GM21529 (cell line): ENCODE results near the gene RNF40.

ENCODE experiments used
- ATAC-seq: cut with Tn5 transposase; IDR thresholded peaks from one replicate; pipeline ENCODE4 v1.9.1; 2021; ENCODE audit not compliant: unreplicated experiment

The RNF40 gene

GRCh38 chr16:30740364-30741251 is 21.5 kb upstream of the RNF40 start:
- no peak for ATAC-seq

DNA sequence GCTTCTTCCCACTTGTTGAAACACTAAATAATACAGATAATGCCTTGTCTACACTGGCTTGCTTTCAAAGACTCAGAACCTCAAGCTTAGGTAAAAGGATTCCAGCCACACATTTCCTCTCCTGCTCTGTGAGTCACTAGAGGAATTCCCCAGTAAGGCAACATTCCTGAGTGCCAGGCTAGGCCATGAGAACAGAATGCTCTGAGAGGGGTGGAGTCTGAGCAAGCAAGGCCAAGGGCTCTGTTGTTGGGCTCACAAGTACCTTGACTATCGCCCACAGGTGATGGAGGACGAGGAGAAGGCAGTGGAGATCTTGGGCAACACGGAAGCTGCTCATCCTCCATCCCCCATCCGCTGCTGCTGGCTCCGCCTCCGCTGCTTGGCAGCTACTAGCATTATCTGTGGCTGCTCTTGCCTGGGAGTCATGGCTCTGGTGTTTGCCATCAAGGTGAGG is 20.6 kb upstream of the RNF40 start:
- ATAC-seq: no peak

DNA sequence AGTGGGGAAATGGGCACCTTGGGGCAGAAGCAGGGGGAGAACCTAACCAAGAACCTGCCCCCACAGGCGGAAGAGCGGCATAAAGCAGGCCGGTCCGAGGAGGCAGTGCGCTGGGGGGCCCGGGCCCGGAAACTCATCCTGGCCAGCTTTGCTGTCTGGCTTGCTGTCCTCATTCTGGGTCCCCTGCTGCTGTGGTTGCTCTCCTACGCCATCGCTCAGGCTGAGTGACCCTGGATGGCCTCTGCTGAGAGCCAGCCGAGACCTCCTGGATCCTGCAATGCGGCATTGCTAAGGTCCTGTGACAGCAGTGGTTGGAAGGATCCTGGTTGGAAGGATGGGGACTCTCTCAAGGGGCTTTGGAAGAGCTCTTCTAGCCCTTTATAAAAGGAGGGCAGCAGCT is 18.4 kb upstream of the RNF40 start:
- ATAC-seq: no peak

- ATAC-seq: no peak
Observed at GRCh38 chr16:30744183-30744582, 17.9 kb upstream of the RNF40 start.

DNA sequence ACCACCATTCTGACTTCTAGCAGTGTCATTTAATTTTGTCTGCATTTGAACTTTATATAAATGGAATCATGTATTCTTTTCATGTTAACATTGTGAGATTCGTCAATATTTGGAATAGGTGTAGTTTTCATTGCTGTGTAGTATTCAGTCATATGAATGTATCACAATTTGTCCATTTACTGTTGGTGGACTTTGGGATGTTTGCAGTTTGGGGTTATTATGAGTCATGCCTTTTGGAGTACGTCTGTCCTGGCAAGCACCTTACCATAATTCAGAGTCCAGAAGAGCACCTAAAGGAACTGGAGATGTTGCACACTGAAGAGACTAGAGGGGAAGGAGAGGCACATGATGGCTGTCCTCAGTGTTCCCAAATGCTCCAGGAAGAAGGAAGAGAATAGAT is 17.0 kb upstream of the RNF40 start:
- no peak for ATAC-seq

DNA sequence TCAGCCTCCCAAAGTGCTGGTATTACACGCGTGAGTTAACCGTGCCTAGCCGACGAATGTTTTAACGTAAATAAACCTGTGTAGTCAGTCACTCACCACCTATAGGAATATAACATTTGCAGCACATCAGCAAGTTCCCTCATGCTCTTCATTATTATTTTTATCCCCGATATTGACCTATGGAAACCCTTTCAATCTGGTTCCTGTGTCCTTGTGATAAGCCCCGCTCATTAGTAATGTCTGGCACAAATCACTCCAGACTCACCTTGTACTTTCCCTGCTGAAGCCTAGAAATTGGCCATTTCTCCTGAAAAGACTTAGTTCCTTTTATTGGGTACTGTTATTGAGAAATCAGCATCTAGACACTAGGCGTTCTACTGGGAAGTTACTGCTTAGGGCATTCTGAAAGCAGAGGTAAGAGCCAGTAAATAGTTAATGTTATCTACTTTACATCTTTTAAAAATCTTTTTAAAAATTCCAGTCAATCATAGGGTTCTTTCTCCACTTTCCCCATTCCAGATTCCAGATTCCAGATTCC is 15.4 kb upstream of the RNF40 start:
- ATAC-seq: no peak

- no peak for ATAC-seq
Observed at GRCh38 chr16:30747331-30747730, 14.8 kb upstream of the RNF40 start.

GRCh38 chr16:30747799-30748633 is 14.1 kb upstream of the RNF40 start, which contains the start of gene PHKG2:
PHKG2 (plus strand) TSS chr16:30748425; CDS start chr16:30748821, 396 bp downstream.
- ATAC-seq: peak; percentile 97

DNA sequence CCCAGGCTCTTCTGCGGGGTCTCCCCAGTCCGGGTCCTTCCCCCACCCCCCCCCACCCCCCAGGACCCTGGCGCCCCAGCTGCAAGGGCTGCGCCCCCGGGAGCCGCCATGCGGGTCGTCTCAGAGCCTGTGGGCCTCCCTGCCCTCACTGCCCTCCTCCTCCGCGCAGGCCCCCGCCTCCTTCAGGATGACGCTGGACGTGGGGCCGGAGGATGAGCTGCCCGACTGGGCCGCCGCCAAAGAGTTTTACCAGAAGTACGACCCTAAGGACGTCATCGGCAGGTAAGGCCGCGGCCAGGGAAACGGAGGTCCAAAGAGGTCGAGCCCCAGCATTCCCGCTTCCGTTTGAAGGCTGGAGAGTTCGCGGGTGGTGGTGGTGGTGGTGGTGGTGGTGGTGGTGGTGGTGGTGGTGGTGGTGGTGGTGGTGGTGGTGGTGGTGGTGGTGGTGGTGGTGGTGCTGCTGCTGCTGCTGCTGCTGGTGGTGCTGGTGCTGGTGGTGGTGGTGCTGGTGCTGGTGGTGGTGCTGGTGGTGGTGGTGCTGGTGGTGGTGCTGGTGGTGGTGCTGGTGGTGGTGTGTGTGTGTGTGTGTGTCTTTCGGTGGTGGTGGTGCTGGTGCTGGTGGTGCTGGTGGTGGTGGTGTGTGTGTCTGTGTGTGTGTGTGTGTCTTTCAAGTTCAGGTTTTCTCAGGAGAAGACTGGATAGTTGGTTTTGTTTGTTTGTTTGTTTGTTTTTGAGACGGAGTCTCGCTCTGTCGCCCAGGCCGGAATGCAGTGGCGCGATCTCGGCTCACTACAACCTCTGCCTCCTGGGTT is 13.3 kb upstream of the RNF40 start:
- peak; percentile 17 for ATAC-seq

GRCh38 chr16:30750201-30750600 is 11.9 kb upstream of the RNF40 start:
- ATAC-seq: no peak

GRCh38 chr16:30750876-30751465 is 11.2 kb upstream of the RNF40 start:
- ATAC-seq: no peak

- no peak for ATAC-seq
Observed at GRCh38 chr16:30753596-30753995, 8.5 kb upstream of the RNF40 start.

DNA sequence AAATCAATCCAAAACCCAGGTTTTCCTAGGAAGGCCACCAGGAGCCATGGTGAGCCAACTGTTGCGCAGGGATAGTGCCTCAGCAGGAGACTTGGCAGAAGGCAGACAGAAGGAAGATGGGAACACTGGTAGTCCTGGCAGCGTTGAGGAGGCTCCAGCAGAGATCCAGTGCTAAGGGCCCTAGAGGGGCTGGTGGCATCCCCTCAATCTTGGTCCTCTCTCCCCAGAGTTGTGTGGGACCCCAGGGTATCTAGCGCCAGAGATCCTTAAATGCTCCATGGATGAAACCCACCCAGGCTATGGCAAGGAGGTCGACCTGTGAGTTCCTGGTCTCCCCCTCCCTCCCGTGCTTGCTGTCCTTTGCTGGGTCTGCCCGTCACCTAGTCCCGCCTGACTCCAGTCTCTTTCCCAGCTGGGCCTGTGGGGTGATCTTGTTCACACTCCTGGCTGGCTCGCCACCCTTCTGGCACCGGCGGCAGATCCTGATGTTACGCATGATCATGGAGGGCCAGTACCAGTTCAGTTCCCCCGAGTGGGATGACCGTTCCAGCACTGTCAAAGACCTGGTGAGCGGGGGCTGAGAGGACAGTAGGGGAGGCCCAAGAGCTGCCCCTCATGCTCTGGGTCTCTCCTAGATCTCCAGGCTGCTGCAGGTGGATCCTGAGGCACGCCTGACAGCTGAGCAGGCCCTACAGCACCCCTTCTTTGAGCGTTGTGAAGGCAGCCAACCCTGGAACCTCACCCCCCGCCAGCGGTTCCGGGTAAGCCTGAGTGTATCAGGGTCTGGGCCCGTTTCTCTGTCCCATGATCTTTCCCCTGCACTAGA is 6.0 kb upstream of the RNF40 start:
- no peak for ATAC-seq

DNA sequence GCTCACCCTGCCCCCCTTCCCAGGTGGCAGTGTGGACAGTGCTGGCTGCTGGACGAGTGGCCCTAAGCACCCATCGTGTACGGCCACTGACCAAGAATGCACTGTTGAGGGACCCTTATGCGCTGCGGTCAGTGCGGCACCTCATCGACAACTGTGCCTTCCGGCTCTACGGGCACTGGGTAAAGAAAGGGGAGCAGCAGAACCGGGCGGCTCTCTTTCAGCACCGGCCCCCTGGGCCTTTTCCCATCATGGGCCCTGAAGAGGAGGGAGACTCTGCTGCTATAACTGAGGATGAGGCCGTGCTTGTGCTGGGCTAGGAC is 5.4 kb upstream of the RNF40 start:
- ATAC-seq: no peak

DNA sequence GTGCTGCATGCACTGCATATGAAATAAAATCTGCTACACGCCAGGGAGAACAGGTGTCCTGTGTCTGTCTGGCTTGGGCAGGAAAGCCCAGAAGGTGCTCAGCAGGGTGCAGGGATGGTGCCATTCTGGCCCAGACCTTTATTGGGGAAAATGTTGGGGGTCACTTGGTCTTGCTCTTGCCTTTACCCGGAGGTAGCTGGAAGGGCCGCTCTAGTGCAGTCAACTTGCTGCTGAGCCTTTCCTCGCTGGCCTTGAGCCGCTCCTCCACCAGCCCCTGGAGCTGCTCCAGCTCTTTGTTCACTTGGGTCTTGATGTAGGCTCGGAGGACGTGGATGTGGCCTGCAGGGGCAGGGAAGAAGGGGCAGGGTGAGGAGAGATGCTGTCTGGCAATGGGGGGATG is 4.8 kb upstream of the RNF40 start:
- ATAC-seq: no peak

DNA sequence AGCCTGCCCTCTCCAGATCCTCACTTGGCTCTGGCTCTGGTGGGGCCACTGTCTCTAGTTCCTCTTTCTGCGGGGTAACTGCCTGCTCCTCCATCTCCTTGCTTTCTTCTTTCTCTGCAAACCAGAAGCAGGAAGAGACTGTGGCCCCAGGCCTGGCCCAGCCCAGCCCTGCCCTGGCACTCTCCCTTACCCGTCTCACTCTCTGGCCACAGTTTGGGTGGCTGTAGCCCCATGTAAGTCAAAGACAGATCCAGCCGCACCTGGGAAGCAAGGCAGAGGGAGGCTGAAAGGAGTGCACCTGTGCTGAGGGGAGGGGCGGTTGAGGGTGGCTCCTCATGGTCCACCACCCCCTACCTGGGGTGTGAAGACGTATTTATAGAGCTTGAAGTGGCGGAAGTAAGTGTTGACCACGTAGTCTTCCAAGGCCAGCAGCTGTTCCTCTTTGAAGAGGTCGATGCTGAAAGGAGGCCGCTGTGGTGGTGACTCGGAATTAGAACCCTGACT is 3.1 kb upstream of the RNF40 start:
- no peak for ATAC-seq

- no peak for ATAC-seq
Observed at GRCh38 chr16:30760001-30760559, 2.0 kb upstream of the RNF40 start.

DNA sequence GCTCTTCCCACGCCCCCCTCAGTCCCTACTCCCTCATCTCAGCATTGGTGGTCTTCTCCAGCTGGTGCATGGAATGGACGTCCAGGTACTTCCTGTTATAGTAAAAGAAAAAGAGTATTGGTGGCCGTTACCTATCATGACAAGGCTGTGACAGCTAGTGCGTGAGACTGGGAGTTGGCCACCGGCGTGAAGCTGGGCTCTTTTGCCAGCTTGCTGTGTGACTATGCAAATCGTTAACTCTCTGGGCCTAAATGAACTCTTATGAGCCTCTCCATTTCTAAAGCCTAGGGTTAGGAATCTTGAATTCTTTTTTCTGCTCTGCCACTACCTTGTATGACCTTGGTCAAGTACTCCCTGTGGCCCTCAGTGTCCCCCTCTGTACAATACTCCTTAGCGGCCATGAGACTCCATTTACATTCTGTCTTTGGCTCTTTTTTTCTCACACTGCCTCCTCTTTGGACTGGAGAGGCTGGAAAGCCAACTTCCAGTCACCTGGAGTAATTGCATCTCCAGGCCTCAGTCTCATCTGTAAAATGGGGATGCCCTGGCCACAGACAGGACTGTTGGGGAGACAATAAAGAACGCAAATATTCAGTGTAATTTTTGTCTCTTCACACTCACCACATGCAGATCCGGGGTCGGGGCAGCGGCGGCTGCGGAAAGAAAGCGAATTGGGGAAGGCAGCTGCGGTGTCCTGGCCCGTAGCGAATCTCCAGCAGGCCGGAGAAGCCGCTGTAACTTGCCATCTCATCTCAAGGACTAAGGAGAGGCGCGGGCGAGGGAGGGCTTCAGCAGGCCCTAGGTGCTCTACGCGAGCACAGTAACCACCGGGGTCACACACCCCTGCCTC is 1.3 kb upstream of the RNF40 start:
- no peak for ATAC-seq
